ENCODE data around the gene GFPT1. TPM values are rescaled to one million over a fixed set of nuclear protein-coding genes. Genes with fewer than 3 reads are reported as not detected.

Gene GFPT1
- total and polyA plus RNA-seq, 2 experiments from 2014 or later: 58.2 to 80.0 TPM

- no peak overlapping the region for H3K27ac ChIP-seq
- no peaks in the 10 kb centered on the region for H3K4me1 ChIP-seq (ENCODE audit: insufficient read depth)
- WGBS (ENCODE audit: low lambda C conversion rate, missing lambda C conversion rate): 90% methylated on average over 1 of the region's 1 CpG
- H3K4me2 ChIP-seq: no peak overlapping the region
- H3K79me2 ChIP-seq: peaks cover 30% of the 10 kb centered on the region
- no peaks in the 10 kb centered on the region for H4K20me1 ChIP-seq (ENCODE audit: insufficient read depth, poor library complexity, severe bottlenecking)
- no peaks in the 10 kb centered on the region for H3K9me2 ChIP-seq (replicated peaks; ENCODE audit: insufficient read depth)
- no peak overlapping the region for H3K4me3 ChIP-seq
- peaks cover 9% of the 10 kb centered on the region for H3K36me3 ChIP-seq (replicated peaks; ENCODE audit: insufficient read depth, low read depth)
- no peak for TF ChIP-seq CTCF (IDR thresholded peaks at IDR 0.05; ENCODE audit: poor library complexity)
- TF ChIP-seq EZH2 (IDR thresholded peaks at IDR 0.05; ENCODE audit: borderline replicate concordance): no peak
- TF ChIP-seq EZH2phosphoT487 (IDR thresholded peaks at IDR 0.05; ENCODE audit: low read depth, severe bottlenecking, unreplicated experiment): no peak
- DNase-seq (ENCODE audit: low spot score): no peak
- H3K27me3 ChIP-seq: no peaks in the 10 kb centered on the region
- no peaks in the 10 kb centered on the region for H3K9me3 ChIP-seq (ENCODE audit: low read depth)
- H2AFZ ChIP-seq: no peak overlapping the region
Observed at GRCh38 chr2:69348781-69349180, 38.2 kb downstream of the GFPT1 start.

DNA sequence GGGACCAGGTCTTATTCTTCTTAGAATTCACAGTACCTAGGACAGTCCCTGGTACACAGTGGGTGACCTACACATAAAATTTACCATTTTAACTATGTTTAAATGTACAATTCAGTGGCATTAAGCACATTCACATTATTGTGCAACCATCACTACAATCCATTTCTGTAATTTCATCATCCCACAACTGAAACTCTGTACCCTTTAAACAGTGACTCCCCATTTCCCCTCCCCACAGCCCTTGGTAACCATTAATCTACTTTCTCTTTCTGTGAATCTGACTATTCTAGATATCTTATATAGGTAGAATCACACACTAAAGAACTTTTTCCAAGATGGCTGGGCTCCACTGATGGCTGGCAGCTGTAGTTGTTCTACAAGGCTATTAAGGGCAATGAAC, 41.6 kb downstream of the GFPT1 start:
- H3K36me3 ChIP-seq (replicated peaks; ENCODE audit: insufficient read depth, low read depth): peaks cover 17% of the 10 kb centered on the region
- no peak overlapping the region for H3K27ac ChIP-seq
- H3K79me2 ChIP-seq: peaks cover 22% of the 10 kb centered on the region
- H2AFZ ChIP-seq: no peak overlapping the region
- H3K4me2 ChIP-seq: no peak overlapping the region
- DNase-seq (ENCODE audit: low spot score): no peak
- no peaks in the 10 kb centered on the region for H3K9me2 ChIP-seq (replicated peaks; ENCODE audit: insufficient read depth)
- H3K4me3 ChIP-seq: no peak overlapping the region
- H4K20me1 ChIP-seq (ENCODE audit: insufficient read depth, poor library complexity, severe bottlenecking): peaks cover 2% of the 10 kb centered on the region
- no peaks in the 10 kb centered on the region for H3K4me1 ChIP-seq (ENCODE audit: insufficient read depth)
- no peaks in the 10 kb centered on the region for H3K9me3 ChIP-seq (ENCODE audit: low read depth)
- TF ChIP-seq EZH2 (IDR thresholded peaks at IDR 0.05; ENCODE audit: borderline replicate concordance) (no peak), CTCF (IDR thresholded peaks at IDR 0.05; ENCODE audit: poor library complexity) (no peak), EZH2phosphoT487 (IDR thresholded peaks at IDR 0.05; ENCODE audit: low read depth, severe bottlenecking, unreplicated experiment) (no peak)
- H3K27me3 ChIP-seq: no peaks in the 10 kb centered on the region

DNA sequence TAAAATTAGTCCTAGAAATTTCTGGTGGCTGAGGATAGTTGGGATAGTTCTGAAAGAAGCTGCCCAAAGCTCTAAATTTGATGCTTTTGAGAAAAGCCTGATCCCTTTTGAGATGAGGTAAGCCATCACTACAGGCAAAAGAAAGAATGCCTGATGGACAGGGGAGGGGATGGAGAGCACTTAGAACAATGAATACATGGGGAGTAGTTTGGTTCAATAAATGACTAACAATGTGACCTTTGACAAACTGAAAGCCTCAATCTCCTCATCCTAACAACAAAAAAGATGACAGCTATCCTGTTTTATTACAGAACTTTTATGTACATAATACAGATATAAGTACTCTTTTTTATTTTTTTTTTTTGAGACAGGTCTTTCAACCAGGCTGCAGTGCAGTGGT, 42.7 kb downstream of the GFPT1 start:
- Histone ChIP-seq H3K4me2 (no peak overlapping the region), H3K9me2 (replicated peaks; ENCODE audit: insufficient read depth) (no peaks in the 10 kb centered on the region), H3K27ac (no peak overlapping the region), H3K4me1 (ENCODE audit: insufficient read depth) (no peaks in the 10 kb centered on the region), H4K20me1 (ENCODE audit: insufficient read depth, poor library complexity, severe bottlenecking) (peaks cover 2% of the 10 kb centered on the region), H3K27me3 (no peaks in the 10 kb centered on the region), H3K9me3 (ENCODE audit: low read depth) (no peaks in the 10 kb centered on the region), H3K36me3 (replicated peaks; ENCODE audit: insufficient read depth, low read depth) (peaks cover 17% of the 10 kb centered on the region), H2AFZ (no peak overlapping the region), H3K79me2 (peaks cover 18% of the 10 kb centered on the region), H3K4me3 (no peak overlapping the region)
- no peak for DNase-seq (ENCODE audit: low spot score)
- no peak for TF ChIP-seq CTCF (IDR thresholded peaks at IDR 0.05; ENCODE audit: poor library complexity)
- TF ChIP-seq EZH2 (IDR thresholded peaks at IDR 0.05; ENCODE audit: borderline replicate concordance): no peak
- TF ChIP-seq EZH2phosphoT487 (IDR thresholded peaks at IDR 0.05; ENCODE audit: low read depth, severe bottlenecking, unreplicated experiment): no peak

Data from hepatocyte (in vitro differentiated cells).